Thyroid gland (tissue), 4 donors: ENCODE results near the gene TWF2. TPM values are rescaled to one million over a fixed set of nuclear protein-coding genes. Genes with fewer than 3 reads are reported as not detected.

ENCODE experiments used
- DNase-seq, 2 donors: peaks; one replicate each; pipeline ENCODE4 v3.0.0-alpha.2; 2019
- H3K27ac ChIP-seq, 3 donors: fragments of 200-600 bp; sonication (generic); 1 replicate in 2 of 3; 2 replicates in 1 of 3; pipeline ENCODE4 v1.5.1; 2016 to 2019; ENCODE audit warnings: mild to moderate bottlenecking in 1 of 3, moderate library complexity in 1 of 3
- H3K27me3 ChIP-seq: fragments of 200-600 bp; sonication (generic); one replicate; pipeline ENCODE4 v1.5.1; 2019
- H3K36me3 ChIP-seq, 2 donors: fragments of 200-600 bp; sonication (generic); one replicate each; pipeline ENCODE4 v1.5.1; 2016 to 2019
- H3K4me1 ChIP-seq, 2 donors: fragments of 200-600 bp; sonication (generic); one replicate each; pipeline ENCODE4 v1.5.1; 2017 to 2019
- H3K4me3 ChIP-seq, 3 donors: fragments of 200-600 bp; sonication (generic); replicated peaks in 1 of 3; 1 replicate in 2 of 3; 2 replicates in 1 of 3; pipeline ENCODE4 v1.5.1; 2016; ENCODE audit warnings: mild to moderate bottlenecking in 1 of 3
- H3K9me3 ChIP-seq: fragments of 200-600 bp; sonication (generic); one replicate; pipeline ENCODE4 v1.5.1; 2017
- POLR2A ChIP-seq, 2 donors: fragments of 450-650 bp; IDR thresholded peaks; one replicate each; pipeline ENCODE4 v1.6.1; 2017; ENCODE audit warnings: antibody characterized with exemption in 2 of 2, mild to moderate bottlenecking in 2 of 2, moderate library complexity in 1 of 2
- WGBS, 2 donors: methylation state at CpG; one replicate each; pipeline ENCODE4 v1.1.5; 2017; 5-methylcytosine and 5-hydroxymethylcytosine counted together
- intact Hi-C: fragments of 100-400 bp; cut with DNase I; formaldehyde crosslinking; loops from one replicate; pipeline ENCODE4 v1.15.1; 2023
- total RNA-seq, 4 donors: library from RNA; depleted of rRNA; stranded (reverse); fragments of >200 nt; gene quantifications; one replicate each; pipeline ENCODE4 v1.2.3, GENCODE V29; 2016
- TF ChIP-seq, protein P1 (sequence below), 6 experiments: fragments of 200-600 bp in 3 of 6; fragments of 450-650 bp in 3 of 6; sonication (generic) in 3 of 6; IDR thresholded peaks; one replicate each; pipeline ENCODE4 v1.5.1; 2016 to 2019; ENCODE audit warnings: antibody characterized with exemption in 6 of 6, mild to moderate bottlenecking in 2 of 6, inconsistent platforms in 1 of 6, moderate library complexity in 1 of 6

TWF2 gene
- total RNA-seq, 4 donors from 2014 or later = 28.3 to 61.1 (median 50.4) TPM

DNA sequence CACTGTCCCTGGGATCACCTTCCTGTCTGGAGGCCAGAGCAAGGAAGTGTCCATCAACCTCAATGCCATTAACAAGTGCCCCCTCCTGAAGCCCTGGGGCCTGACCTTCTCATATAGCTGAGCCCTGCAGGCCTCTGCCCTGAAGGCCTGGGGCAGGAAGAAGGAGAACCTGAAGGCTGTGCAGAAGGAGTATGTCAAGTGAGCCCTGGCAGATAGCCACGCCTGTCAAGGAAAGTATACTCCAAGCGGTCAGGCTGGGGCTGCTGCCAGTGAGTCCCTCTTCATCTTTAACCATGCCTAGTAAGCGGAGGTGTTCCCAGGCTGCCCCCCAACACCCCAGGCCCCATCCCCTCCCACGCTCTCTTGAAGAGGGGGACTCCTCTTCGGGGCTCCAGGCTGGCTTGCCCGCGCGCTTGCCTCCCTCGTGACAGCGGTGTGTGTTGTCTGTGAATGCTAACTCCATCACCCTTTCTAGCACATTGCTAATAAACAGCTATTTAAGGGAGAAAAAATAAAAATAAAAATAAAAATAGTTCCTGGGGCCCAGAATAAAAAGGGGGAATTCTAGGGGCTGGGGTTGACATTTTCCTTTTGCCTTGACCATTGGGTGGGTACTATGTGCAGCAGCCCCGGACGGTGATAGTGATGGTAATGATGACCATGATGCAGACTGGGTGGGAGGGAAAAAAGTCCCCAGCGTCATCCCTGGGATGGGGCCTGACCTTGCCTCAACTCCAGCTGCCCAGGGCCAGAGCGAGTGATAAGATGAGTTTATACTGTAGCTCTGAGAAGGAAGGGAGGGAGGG is 44.3 kb downstream of the TWF2 start:
- H3K4me3 ChIP-seq = no peak overlapping the region
- peak; percentile 97 to 98 for DNase-seq
- peaks cover 0 to under 1% of the 10 kb centered on the region in 2 donors for H3K36me3 ChIP-seq
- H3K27me3 ChIP-seq = no peaks in the 10 kb centered on the region
- H3K9me3 ChIP-seq = no peaks in the 10 kb centered on the region
- 42 to 43% methylated on average over 14 of the region's 14 CpGs for WGBS, 2 donors
- TF ChIP-seq, protein P1, sequence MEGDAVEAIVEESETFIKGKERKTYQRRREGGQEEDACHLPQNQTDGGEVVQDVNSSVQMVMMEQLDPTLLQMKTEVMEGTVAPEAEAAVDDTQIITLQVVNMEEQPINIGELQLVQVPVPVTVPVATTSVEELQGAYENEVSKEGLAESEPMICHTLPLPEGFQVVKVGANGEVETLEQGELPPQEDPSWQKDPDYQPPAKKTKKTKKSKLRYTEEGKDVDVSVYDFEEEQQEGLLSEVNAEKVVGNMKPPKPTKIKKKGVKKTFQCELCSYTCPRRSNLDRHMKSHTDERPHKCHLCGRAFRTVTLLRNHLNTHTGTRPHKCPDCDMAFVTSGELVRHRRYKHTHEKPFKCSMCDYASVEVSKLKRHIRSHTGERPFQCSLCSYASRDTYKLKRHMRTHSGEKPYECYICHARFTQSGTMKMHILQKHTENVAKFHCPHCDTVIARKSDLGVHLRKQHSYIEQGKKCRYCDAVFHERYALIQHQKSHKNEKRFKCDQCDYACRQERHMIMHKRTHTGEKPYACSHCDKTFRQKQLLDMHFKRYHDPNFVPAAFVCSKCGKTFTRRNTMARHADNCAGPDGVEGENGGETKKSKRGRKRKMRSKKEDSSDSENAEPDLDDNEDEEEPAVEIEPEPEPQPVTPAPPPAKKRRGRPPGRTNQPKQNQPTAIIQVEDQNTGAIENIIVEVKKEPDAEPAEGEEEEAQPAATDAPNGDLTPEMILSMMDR (IDR thresholded peaks at IDR 0.05) = no peak
- TF ChIP-seq POLR2A (IDR thresholded peaks at IDR 0.05) = no peak
- peaks cover 33 to 59% of the 10 kb centered on the region in 2 donors for H3K4me1 ChIP-seq
- intact Hi-C loops = loop anchor here (5.0 kb wide), 1 partner anchor 47 kb away; no protein-coding TSS in a partner anchor
- H3K27ac ChIP-seq = peak overlapping the region in 2 of 3 donors; percentile 18 to 45

DNA sequence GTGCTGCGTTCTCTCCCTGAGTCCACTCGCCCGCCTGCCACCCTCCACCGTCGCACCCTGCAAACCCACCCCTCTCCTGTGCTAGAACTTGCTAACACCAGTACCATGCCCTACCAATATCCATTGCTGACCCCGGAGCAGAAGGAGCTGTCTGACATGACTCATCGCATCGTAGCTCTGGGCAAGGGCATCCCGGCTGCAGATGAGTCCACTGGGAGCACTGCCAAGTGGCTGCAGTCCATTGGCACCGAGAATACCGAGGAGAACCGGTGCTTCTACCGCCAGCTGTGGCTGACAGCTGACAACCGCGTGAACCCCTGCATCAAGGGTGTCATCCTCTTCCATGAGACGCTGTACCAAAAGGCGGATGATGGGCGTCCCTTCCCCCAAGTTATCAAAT is 45.9 kb downstream of the TWF2 start:
- intact Hi-C loops = loop anchor here (5.0 kb wide), 1 partner anchor 46 kb away; no protein-coding TSS in a partner anchor
- Histone ChIP-seq H3K9me3 (no peaks in the 10 kb centered on the region), H3K27me3 (no peaks in the 10 kb centered on the region), H3K4me3 (no peak overlapping the region), H3K27ac (no peak overlapping the region), H3K36me3 (no peaks in the 10 kb centered on the region), H3K4me1 (peaks cover 27 to 51% of the 10 kb centered on the region in 2 donors)
- 84 to 85% methylated on average over 5 to 12 of the region's 18 CpGs for WGBS, 2 donors
- TF ChIP-seq POLR2A (IDR thresholded peaks at IDR 0.05) = no peak
- TF ChIP-seq, protein P1 (IDR thresholded peaks at IDR 0.05) = no peak
- peak; percentile 61 to 66 for DNase-seq

DNA sequence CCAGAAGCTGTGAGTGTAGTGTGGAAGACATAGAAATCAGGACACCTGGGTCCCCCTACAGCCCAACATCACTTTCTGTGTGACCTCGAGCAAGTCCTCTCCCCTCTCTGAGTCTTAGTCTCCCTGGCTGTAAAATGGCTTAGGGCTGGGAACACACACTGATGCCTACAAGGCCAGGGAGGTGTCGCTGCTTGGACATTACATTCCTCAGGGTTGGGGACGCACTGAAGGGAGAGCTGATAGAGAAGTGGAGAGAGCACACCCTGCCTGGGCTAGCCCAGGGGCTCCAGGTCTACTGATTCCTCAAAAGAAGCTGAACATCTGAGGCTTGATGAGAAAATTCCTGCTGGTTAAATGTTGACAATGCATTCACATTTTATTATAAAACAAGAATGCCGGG is 47.3 kb downstream of the TWF2 start:
- H3K36me3 ChIP-seq = no peaks in the 10 kb centered on the region
- no peak overlapping the region for H3K4me3 ChIP-seq
- peaks cover 20 to 39% of the 10 kb centered on the region in 2 donors for H3K4me1 ChIP-seq
- H3K27me3 ChIP-seq = no peaks in the 10 kb centered on the region
- 93 to 100% methylated on average over 4 of the region's 4 CpGs for WGBS, 2 donors
- intact Hi-C loops = loop anchor here (5.0 kb wide), 1 partner anchor 44 kb away; no protein-coding TSS in a partner anchor
- TF ChIP-seq, protein P1 (IDR thresholded peaks at IDR 0.05) = no peak
- TF ChIP-seq POLR2A (IDR thresholded peaks at IDR 0.05) = no peak
- no peak overlapping the region for H3K27ac ChIP-seq
- no peaks in the 10 kb centered on the region for H3K9me3 ChIP-seq
- DNase-seq = no peak

DNA sequence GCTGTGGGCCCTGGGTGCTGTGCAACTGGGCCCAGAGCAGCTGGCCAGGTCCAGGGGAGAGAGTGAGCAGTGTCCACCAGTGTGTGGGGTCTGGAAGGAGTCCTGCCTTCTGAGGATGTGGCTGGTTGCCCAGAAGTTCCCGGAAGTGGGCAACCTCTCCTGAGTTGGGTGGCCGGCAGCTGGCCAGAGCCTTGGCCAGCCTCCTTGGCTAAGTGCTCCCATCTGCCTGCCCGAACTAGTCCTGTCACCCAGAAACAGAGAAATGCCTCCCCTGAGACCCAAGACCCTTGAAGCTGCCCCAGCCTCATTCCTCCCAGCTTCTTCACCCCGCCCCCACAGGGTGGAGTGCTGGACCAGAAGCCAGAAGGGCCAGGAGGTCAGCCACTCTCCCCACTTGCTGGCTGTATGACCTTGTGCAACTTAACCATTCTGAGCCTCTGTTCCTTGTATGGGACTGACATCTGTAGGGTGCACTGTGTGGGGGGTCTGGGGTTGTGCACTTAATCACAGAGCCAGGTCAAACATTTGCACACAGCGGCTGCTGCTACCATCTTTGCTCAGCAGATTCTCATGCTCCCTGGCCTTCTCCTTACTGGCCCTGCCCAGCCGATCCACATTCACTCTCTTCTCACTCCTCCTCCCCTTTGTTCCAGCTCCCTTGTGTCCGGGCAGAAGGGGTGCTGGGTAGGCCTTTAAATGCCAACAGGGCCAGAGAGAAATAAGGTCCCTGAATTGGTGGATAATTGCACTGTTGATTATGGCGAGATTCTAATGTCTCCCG is 48.5 kb downstream of the TWF2 start:
- Histone ChIP-seq H3K4me3 (no peak overlapping the region), H3K27me3 (no peaks in the 10 kb centered on the region), H3K36me3 (no peaks in the 10 kb centered on the region), H3K27ac (peak overlapping the region; percentile 2 to 61 (median 53)), H3K9me3 (no peaks in the 10 kb centered on the region), H3K4me1 (peaks cover 20 to 31% of the 10 kb centered on the region in 2 donors)
- intact Hi-C loops = loop anchor here (5.0 kb wide), 1 partner anchor 43 kb away; no protein-coding TSS in a partner anchor
- WGBS, 2 donors = 52 to 65% methylated on average over 7 to 8 of the region's 9 CpGs
- TF ChIP-seq, protein P1 (IDR thresholded peaks at IDR 0.05) = no peak
- no peak for TF ChIP-seq POLR2A (IDR thresholded peaks at IDR 0.05)
- peak; percentile 68 to 77 for DNase-seq
